ENCODE results near the gene DESI1. TPM values are rescaled to one million over a fixed set of nuclear protein-coding genes. Genes with fewer than 3 reads are reported as not detected.
"Not testable (repeated sequence)": the region's sequence is repeated elsewhere in the genome, so short reads cannot be mapped to it uniquely, and the experiment has no call there.

Gene DESI1
- total RNA-seq, 1 donor from 2014 or later = 30.6 TPM

GRCh38 chr22:41638124-41638523, 17.3 kb upstream of the DESI1 start:
- intact Hi-C loops (cut with DNase I) = no loop called here
- no peak for DNase-seq (ENCODE audit: low spot score)

GRCh38 chr22:41637623-41638022, 16.8 kb upstream of the DESI1 start:
- intact Hi-C loops (cut with DNase I) = not testable (repeated sequence)

GRCh38 chr22:41636467-41636866, 15.6 kb upstream of the DESI1 start:
- DNase-seq (ENCODE audit: low spot score) = no peak
- intact Hi-C loops (cut with DNase I) = no loop called here

More at GRCh38 chr22:41637623-41638022, 16.8 kb upstream of the DESI1 start:
- DNase-seq (ENCODE audit: low spot score) = not testable (repeated sequence)

- intact Hi-C loops (cut with DNase I); DNase-seq (ENCODE audit: low spot score): not testable (repeated sequence)
These were observed 13.8 kb upstream of the DESI1 start for GRCh38 chr22:41634610-41635009.

- DNase-seq (ENCODE audit: low spot score); intact Hi-C loops (cut with DNase I): not testable (repeated sequence)
These were observed 10.8 kb upstream of the DESI1 start for GRCh38 chr22:41631615-41632014.

GRCh38 chr22:41631115-41631514, 10.3 kb upstream of the DESI1 start:
- intact Hi-C loops (cut with DNase I); DNase-seq (ENCODE audit: low spot score): not testable (repeated sequence)

- intact Hi-C loops (cut with DNase I) = no loop called here
These were observed 4.7 kb upstream of the DESI1 start for GRCh38 chr22:41625577-41625976.

GRCh38 chr22:41621911-41622179, 1.0 kb upstream of the DESI1 start:
- intact Hi-C loops (cut with DNase I) = no loop called here
- no peak for DNase-seq (ENCODE audit: low spot score)

More at GRCh38 chr22:41625577-41625976, 4.7 kb upstream of the DESI1 start:
- no peak for DNase-seq (ENCODE audit: low spot score)

- peak; percentile 100 for DNase-seq (ENCODE audit: low spot score)
- intact Hi-C loops (cut with DNase I) = no loop called here
These were observed 462 bp upstream of the DESI1 start, which contains the start of gene XRCC6 for GRCh38 chr22:41621099-41621910. Gene XRCC6, plus strand, starts transcription at chr22:41621295. Its CDS starts 710 bp downstream, at chr22:41622005.

GRCh38 chr22:41619979-41620588, 759 bp downstream of the DESI1 start:
- DNase-seq (ENCODE audit: low spot score) = no peak
- intact Hi-C loops (cut with DNase I) = no loop called here

- no peak for DNase-seq (ENCODE audit: low spot score)
- intact Hi-C loops (cut with DNase I) = no loop called here
These were observed 7.4 kb downstream of the DESI1 start for GRCh38 chr22:41613456-41613855.

- no peak for DNase-seq (ENCODE audit: low spot score)
- intact Hi-C loops (cut with DNase I) = no loop called here
These were observed 8.1 kb downstream of the DESI1 start for GRCh38 chr22:41612603-41613306.

GRCh38 chr22:41608386-41608785, 12.5 kb downstream of the DESI1 start:
- DNase-seq (ENCODE audit: low spot score) = no peak
- intact Hi-C loops (cut with DNase I) = no loop called here

- intact Hi-C loops (cut with DNase I) = no loop called here
- no peak for DNase-seq (ENCODE audit: low spot score)
These were observed 16.9 kb downstream of the DESI1 start for GRCh38 chr22:41603873-41604332.

- intact Hi-C loops (cut with DNase I) = no loop called here
- no peak for DNase-seq (ENCODE audit: low spot score)
These were observed 19.9 kb downstream of the DESI1 start for GRCh38 chr22:41600976-41601375.

GRCh38 chr22:41598891-41599635, 21.8 kb downstream of the DESI1 start:
- DNase-seq (ENCODE audit: low spot score) = no peak
- intact Hi-C loops (cut with DNase I) = loop anchor here (5.0 kb wide), 3 partner anchors 42 to 197 kb away; partner anchors contain the start of gene POLR3H

- intact Hi-C loops (cut with DNase I) = loop anchor here (5.0 kb wide), 3 partner anchors 41 to 196 kb away; partner anchors contain the start of gene POLR3H
- DNase-seq (ENCODE audit: low spot score) = no peak
These were observed 22.8 kb downstream of the DESI1 start for GRCh38 chr22:41598081-41598480.

- intact Hi-C loops (cut with DNase I) = loop anchor here (2.0 to 5.0 kb wide), 4 partner anchors 21 to 195 kb away; partner anchors contain the start of gene POLR3H
- DNase-seq (ENCODE audit: low spot score) = no peak
These were observed 23.2 kb downstream of the DESI1 start for GRCh38 chr22:41597635-41597953.

GRCh38 chr22:41596776-41597634, 23.8 kb downstream of the DESI1 start:
- no peak for DNase-seq (ENCODE audit: low spot score)
- intact Hi-C loops (cut with DNase I) = loop anchor here (2.0 to 5.0 kb wide), 4 partner anchors 20 to 195 kb away; partner anchors contain the start of gene POLR3H
